HG03108 (cell line): Measurements from ENCODE around the gene TP53I11.

Experiments used
- ATAC-seq: cut with Tn5 transposase; IDR thresholded peaks from one replicate; pipeline ENCODE4 v1.9.1; 2021; ENCODE audit warnings: moderate library complexity; ENCODE audit not compliant: unreplicated experiment

TP53I11 gene

GRCh38 chr11:44950625-44951476 lies at the start of gene TP53I11:
TP53I11 (minus strand) TSS chr11:44950883; CDS start chr11:44938335, 12,548 bp downstream.
- no peak for ATAC-seq

GRCh38 chr11:44999068-44999467 lies 48.4 kb upstream of the TP53I11 start:
- no peak for ATAC-seq

- no peak for ATAC-seq
Measured at GRCh38 chr11:44998051-44998450, 47.4 kb upstream of the TP53I11 start.

GRCh38 chr11:44997566-44997965 lies 46.9 kb upstream of the TP53I11 start:
- no peak for ATAC-seq

- no peak for ATAC-seq
Measured at GRCh38 chr11:44994753-44995152, 44.1 kb upstream of the TP53I11 start.

GRCh38 chr11:44993971-44994704 lies 43.5 kb upstream of the TP53I11 start:
- no peak for ATAC-seq

- ATAC-seq = no peak
Measured at GRCh38 chr11:44992774-44993173, 42.1 kb upstream of the TP53I11 start.

- ATAC-seq = no peak
Measured at GRCh38 chr11:44992181-44992582, 41.5 kb upstream of the TP53I11 start.

GRCh38 chr11:44990665-44991064 lies 40.0 kb upstream of the TP53I11 start:
- no peak for ATAC-seq

GRCh38 chr11:44989831-44990566 lies 39.3 kb upstream of the TP53I11 start:
- ATAC-seq = no peak

GRCh38 chr11:44988981-44989635 lies 38.4 kb upstream of the TP53I11 start:
- ATAC-seq = no peak

GRCh38 chr11:44988111-44988510 lies 37.4 kb upstream of the TP53I11 start:
- ATAC-seq = no peak

- no peak for ATAC-seq
Measured at GRCh38 chr11:44987506-44987905, 36.8 kb upstream of the TP53I11 start.

- ATAC-seq = no peak
Measured at GRCh38 chr11:44986315-44986714, 35.6 kb upstream of the TP53I11 start.

GRCh38 chr11:44985721-44986120 lies 35.0 kb upstream of the TP53I11 start:
- ATAC-seq = no peak

GRCh38 chr11:44983786-44984185 lies 33.1 kb upstream of the TP53I11 start:
- ATAC-seq = no peak

- ATAC-seq = no peak
Measured at GRCh38 chr11:44982496-44983062, 31.9 kb upstream of the TP53I11 start.

GRCh38 chr11:44980533-44981427 lies 30.1 kb upstream of the TP53I11 start:
- ATAC-seq = no peak

- no peak for ATAC-seq
Measured at GRCh38 chr11:44979543-44980399, 29.1 kb upstream of the TP53I11 start.
